GM18868 (cell line): ENCODE measurements around the gene SCN3A.

Source experiments
- ATAC-seq: cut with Tn5 transposase; IDR thresholded peaks from one replicate; pipeline ENCODE4 v1.9.1; 2021; ENCODE audit warnings: mild to moderate bottlenecking, moderate library complexity; ENCODE audit not compliant: unreplicated experiment

The SCN3A gene

DNA sequence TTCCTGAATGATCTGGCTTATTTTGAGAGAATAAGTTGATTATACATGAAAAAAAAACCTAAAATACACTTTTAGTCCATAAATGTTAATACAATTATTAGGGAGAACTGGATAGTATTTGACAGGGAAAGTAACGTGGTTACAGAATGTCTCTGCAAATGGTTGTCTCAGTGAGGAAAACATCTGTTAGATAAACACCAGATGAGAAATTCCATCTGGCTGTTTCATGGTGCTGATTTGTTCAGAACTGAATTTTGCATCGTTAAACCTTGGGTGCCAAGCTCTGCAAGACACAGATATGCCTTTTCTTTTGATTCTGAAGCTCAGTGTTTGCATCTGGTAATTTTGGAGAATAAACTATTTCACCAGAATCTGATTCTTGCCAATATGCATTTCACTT, 90.4 kb downstream of the SCN3A start:
- ATAC-seq = no peak

DNA sequence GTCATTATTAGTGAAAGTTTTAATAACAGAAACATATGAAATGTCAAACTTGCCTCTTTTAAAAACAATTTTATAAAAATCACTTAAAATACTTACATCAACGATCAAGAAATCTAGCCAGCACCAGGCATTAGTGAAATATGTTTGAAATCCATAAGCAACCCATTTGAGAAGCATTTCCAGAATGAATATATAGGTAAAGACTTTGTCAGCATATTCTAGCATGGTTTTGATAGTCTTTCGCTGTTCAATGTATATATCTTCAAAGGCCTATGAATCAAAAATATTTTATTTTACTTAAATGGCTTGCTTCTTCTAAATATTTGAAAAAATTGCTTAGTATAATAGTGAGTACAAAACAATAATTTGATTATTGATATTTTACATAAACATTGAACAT, 91.1 kb downstream of the SCN3A start:
- ATAC-seq = no peak

DNA sequence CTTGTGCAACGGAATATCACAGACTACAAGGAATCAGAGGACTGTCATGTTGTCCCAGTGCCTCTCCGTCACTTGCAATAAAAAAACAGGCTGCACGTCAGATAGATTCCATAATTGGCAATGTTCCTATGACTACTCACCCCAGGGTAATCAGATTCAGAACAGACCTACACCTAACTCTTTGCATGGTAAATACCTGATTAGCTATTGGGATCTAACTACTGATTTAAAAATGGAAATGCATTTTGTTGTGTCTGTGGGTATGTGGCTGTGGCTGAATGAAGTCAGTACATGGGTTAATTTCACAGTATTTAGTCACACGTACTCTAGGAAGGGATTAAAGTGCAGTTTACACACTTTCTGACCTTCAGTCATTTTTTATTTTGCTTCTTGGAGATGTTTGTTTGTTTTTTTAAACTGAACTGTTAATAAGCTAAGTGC, 91.7 kb downstream of the SCN3A start:
- ATAC-seq = no peak

DNA sequence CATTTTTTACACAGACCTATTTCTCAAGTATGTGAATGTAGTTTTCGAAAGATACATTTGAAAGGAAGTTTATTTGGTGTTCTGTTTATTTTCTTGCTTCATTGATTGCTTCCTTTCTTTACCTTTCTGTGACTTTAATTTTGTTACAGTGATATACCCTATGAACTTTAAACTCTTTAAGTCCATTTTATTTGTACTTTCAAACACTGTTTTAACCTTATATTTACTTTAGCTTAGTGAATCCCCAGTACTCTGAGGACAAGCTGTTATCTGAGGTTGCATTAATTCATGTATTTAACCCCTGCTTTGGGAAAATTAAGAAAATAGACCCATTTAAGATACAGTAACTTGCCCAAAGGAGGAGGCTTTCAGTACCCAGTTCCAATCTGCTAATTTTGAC, 93.5 kb downstream of the SCN3A start:
- ATAC-seq = no peak

DNA sequence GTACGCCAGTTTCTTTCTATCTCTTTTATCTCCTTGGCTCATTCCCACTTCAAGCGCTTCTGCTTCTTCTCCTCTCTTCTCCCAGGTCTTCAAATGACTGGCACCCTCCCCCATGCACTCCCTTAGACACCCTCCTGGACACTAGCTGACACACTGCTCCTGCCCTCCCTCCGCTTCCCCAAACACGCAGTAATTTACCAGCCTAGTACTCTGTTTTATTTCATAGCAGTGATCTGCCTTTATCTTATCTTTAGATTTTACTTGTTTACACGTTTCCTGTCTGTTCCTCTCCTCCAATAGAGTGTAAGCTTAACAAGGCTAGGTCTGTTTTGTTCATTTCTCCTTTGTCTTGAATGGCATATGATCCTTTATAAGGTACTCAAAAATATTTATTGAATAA, 93.9 kb downstream of the SCN3A start:
- ATAC-seq = no peak

DNA sequence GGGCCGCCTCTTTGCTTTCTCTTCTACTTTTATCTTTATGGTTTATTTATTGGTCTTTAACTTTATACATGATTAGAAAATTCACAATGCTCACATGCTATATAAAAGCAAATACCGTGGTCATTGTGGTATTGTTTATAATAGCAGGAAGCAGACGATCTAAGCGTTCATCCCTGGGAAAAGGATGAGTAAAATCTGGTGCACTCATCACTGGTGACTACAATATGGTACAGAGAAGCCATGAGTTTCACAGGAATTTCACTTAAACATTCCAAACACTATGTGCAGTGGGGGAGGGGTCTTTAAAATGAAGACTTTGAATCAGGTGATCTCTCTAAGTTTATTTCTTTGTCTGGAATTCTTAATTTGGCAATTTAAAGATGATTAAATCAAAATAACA, 97.9 kb downstream of the SCN3A start:
- ATAC-seq = no peak

DNA sequence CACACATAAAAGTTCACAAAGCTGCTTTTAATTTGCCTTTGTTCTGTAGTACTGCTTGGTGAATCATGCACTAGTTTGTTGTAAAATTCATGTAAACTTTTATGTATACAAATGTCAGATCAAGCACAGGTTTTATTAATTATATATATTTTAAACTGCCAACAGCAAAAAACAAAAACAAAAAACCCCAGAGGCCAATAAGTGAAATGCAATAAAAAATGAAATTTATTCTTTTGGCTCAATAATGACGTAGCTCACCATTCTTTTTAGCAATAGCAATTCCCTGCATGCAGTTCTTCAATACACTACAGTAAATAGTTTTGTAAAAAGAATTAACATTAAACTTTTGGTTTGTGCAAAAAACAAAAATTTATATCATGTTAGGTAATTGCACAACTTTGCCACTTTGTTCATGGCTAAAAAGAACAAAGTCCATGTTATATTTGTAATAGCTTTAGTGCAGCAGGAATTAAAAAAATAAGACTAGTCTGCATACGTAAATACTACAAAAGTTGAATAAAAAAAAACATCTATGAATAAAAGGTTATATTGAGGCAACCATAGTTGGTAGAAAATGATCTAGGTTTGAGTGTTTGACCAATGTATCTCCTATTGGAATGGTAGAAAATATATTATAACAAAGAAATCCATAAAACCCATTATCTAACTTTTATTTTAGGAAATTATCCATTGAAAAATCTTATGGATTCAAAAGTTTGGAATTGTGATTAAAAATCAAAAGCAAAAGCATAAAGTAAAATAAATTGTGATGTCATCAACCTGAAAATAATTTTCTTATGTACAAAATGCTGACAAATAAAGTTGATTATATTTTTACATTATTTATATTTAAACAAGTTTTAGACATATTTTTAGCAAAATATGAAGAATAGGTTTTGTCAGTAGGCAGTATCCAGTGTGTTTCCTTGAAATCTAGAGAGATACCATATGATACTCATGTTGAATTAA, 115.6 kb downstream of the SCN3A start:
- no peak for ATAC-seq

DNA sequence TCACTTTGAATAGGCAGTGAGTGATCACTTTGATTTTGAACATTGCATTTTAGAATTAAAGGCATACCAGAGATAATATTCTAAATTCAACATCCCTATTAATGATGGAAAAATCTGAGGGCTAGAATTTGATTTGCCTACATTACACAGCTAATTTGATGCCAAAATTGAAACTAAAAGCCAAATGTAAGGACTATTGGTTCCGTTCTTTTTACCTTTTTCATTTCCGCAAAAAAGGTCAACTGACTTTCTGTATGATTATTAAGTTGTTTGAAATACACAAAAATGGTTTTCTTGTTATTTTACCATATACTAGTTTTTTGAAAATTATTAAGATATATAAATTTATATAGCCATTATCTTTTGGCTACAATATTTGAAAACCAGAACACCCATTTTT, 117.5 kb downstream of the SCN3A start:
- no peak for ATAC-seq

DNA sequence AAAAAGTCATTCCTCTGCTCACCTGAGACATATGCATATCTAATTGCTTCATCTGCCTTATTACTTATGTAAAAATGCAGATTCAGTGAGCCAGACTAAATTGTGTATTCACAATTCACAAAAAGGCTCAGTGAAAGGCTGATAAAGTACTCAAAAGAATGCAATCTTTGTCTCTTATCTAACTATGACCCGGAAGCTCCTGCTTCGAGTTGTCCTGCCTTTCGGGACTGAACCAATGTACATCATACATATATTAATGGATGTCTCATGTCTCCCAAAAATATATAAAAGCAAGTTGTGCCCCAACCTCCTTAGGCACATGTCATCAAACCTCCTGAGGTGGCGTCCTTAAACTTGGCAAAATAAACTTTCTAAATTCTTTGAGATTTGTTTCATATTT, 120.5 kb downstream of the SCN3A start:
- no peak for ATAC-seq

DNA sequence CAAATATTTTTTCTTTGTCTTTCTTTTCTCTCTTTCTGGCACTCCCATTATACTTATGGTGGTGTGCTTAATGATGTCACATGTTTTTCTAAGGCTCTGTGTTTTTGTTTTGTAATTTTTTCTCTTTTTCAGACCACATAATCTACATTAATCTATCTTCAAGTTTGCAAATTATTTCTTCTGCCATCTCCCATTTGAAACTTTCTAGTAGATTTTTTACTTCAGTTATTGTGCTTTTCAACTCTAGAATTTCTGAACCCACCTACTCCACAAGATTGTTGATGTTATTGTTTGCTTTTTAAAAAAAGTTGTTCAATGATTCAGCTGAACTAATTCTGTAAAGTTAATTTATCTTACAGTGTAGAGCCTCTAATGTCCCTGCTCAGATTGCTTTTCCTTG, 121.4 kb downstream of the SCN3A start:
- ATAC-seq = no peak

DNA sequence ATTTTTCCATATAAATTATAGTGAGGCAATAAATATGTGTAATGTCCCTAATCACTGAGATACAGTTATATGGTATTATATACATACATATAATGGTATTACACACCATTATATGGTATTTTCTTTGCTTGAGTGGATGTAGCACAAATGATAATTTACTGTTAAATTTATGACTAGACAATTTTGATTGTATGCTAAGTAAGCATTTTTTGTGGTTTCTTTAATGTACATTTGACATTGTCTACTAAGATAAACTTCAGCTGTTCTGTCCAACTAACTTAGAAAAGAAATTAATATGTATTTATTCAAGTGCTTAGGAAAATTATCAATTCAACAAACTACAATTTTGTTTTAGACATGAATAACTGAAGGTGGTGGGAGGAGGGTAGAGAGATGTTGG, 122.6 kb downstream of the SCN3A start:
- no peak for ATAC-seq

DNA sequence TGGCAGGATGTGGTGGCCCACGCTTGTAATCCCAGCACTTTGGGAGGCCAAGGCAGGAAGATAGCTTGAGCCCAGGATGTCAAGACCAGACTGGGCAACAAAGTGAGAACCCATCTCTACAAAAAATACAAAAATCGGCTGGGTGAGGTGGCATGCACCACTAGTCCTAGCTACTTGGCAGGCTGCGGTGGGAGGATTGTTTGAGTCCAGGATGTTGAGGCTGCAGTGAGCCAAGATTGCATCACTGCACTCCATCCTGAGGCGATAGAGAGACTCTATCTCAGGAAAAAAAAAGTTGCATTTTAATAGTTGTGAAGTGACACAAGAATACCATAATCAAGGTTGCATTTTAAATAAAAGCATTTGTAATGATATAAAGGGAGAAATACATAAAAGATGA, 124.4 kb downstream of the SCN3A start:
- no peak for ATAC-seq

DNA sequence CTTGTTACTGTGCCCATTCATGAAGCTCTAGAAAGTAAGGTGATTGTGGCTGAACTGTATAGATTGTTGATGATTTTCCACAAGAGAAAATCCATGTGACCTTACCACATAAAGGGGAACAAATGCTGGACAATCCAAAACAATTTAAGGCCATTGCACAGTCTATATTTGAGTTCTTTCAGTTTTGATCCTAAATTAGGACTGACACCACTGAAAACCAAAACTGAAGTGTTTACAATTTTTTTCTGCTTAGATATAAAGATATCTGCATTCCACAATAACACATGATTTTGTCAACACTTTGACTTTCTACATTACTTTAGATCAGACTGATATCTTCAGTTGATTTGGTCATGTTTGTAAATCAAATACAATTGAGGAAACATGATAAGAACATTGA, 124.9 kb downstream of the SCN3A start:
- ATAC-seq = no peak

DNA sequence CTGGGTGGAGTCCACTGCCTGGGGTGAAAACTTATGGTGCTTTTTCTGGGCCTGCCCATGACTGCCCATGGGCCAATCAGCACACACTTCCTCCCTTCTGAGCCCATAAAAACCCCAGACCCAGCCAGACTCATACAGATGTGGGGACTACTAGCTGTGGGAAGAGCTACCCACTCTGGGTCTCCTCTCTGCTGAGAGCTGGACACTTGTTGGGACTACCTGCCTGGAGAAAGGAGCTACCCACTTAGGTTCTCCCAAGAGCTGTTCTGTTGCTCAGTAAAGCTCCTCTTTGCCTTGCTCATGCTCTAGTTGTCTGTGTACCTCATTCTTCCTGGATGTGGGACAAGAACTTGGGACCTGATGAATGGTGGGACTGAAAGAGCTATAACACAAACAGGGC, 129.0 kb downstream of the SCN3A start:
- no peak for ATAC-seq

DNA sequence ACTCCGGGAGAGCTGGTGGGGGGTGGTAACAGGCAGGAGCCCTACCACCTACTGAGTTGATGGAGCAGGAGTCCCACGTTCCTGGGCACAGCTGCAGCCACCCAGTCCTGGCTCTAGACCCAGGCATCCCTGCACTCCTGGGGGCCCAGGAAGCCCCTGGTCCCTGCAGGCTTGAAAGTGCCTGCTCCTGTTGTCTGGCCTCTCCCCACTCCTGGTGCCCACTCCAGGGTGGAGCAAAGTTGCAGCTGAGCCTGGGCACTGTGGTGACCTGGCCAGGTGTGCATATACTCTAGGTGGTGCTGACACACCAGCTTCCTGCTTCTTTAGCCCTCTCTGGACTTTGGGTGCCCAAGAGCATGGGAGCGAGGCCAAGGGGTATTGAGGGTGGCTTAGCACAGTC, 129.5 kb downstream of the SCN3A start:
- ATAC-seq = no peak

DNA sequence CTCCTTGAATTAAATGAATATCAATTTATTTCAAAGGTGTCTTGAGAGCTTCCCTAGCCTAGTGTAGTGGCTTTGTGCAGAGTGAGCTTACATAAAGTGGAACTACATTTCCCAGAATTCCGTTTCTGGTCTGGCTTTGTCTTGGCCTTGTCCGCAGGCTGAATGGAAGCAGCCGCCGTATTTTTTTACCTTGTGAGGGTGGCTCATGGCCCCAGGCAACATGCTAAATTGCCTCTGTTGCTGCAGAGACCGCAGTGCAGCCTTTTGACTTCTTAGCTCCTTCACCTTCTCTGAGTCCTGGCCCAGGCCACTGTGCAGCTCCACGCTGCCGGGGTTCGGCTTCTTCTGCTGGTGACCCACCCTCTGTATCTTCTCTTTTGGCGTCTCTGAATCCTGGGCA, 133.8 kb downstream of the SCN3A start:
- no peak for ATAC-seq

DNA sequence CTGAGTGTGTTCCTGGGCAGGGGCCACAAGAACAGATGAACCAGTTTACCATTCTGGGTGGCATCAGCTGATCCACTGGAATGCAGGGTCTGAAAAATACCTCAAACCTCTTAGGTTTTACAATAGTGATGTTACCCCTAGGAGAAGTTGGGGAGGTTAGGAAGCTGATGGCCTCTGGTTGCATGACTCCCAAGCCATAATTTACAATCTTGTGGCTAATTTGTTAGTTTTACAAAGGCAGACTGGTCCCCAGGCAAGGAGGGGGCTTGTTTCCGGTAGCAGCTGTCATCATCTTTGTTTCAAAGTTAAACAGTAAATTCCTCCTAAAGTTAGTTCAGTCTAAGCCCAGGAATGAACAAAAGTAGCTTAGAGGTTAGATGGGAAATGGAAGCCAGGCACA, 134.7 kb downstream of the SCN3A start:
- ATAC-seq = no peak

DNA sequence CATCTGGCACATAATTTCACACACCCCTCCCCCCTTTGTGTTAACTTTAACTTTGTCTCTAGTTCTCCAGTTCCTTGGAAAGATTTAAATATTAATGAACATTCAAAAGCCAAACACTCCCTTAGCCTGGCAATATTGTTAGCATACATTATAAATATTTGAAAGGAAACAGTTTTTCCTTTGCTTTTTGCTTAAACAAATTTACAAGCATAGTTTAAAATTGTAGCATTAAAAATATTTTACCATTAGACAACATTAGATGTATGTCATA, 135.4 kb downstream of the SCN3A start:
- no peak for ATAC-seq

DNA sequence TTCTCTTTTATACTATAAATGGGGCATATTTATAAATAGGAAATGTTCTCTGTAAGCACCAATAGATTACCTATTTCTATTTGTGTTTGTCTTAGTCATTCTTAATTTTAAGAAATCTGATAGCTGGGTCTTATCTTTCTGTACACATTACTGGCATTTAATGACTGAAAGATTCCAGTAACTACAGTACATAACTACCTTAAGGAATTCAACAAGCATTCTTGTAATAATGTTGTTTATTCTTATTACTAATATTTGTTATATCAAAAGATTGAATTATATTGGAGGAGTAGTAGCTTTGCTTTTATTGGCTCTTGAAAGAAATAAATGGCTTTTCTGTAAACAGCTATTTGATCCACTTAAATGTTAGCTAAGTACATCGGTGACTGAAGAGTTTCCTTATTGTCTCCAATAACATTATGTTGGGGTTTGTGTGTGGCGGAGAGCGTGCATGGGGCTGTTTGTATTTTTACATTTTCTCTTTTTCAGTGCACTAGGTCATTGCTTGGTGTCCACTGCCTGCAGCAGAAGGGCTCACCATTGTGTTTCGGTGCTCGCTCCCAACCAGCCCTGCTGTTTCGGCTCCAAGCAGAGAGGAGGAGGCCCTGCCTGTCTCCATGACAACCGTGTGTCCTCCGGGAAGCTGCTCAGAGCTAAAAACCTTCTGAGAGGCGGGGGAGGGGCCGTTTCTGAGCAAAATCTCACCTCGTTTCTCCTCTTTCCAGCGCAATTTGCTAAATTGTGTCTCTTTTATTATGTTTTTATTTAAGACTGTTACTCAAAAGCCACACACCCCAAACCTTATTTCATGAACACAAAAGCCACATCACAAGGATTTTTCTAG, 136.0 kb downstream of the SCN3A start:
- ATAC-seq = no peak

DNA sequence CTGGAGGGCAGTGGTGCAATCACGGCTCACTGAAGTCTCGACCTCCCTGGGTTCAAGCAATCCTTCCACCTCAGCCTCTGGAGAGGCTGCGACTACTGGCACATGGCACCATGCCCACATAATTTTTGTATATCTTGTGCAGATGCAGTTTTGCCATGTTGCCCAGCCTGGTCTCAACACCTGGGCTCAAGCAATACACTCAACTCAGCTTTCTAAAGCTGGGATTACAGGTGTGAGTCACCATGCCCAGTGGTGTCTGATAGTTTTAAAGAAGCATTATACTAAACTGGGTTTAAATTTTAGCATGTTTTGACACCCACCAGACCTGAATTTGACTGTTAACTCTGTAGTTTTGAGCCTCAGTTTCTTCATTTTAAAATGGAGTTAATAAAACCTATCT, 139.1 kb downstream of the SCN3A start:
- ATAC-seq = no peak

DNA sequence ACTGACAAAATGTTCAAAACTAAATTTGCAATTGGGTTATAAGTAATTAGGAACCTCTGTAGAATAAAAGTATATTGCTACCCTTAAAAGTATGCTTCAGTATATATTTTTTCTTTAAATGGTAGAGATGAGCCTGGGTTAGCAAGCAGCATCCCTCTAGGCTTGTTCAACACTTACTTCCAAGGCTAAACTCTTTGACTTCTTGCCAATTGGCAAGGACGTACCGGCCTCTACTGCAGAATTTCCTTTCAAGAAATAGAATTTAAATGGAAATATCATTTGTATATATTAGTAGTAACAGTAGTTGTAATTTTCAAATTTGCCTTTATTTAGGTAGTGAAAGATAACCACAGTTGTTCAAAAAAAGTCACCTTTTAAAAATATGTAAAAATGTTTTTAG, 143.4 kb downstream of the SCN3A start:
- ATAC-seq = no peak
